GM10266 (cell line): ENCODE results near the gene RFPL1.
A peak's percentile ranks its signal among the peaks of the same experiment; 100 is the strongest.

Experiments
- DNase-seq: peaks from one replicate; pipeline ENCODE4 v3.0.0; 2012; ENCODE audit errors: extremely low spot score
- TF ChIP-seq, protein P1 (sequence below): IDR thresholded peaks from 2 replicates; pipeline ENCODE4 v1.5.1; 2012; ENCODE audit warnings: mild to moderate bottlenecking, low read depth; ENCODE audit not compliant: control insufficient read depth, insufficient read depth; ENCODE audit errors: missing control alignments

Gene RFPL1

DNA sequence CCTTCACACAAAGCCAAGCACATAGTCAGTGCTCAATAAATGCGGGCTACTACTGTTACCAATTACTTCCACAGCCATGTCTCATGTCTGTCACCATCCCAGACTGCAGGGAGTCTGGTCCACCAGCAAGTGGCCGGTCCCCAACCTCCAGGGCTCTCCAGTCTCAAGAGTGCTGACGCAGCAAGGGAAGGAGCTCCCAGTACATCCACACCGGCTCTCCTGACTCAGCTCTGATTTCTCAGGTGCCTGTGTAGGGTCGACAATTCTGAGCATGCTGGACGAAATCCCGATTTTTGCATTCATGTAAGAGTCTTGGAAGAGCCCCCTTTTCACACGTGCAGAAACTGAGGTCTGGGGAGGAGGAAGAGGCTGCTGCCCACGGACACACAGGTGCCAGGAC, 31.4 kb downstream of the RFPL1 start:
- TF ChIP-seq, protein P1, sequence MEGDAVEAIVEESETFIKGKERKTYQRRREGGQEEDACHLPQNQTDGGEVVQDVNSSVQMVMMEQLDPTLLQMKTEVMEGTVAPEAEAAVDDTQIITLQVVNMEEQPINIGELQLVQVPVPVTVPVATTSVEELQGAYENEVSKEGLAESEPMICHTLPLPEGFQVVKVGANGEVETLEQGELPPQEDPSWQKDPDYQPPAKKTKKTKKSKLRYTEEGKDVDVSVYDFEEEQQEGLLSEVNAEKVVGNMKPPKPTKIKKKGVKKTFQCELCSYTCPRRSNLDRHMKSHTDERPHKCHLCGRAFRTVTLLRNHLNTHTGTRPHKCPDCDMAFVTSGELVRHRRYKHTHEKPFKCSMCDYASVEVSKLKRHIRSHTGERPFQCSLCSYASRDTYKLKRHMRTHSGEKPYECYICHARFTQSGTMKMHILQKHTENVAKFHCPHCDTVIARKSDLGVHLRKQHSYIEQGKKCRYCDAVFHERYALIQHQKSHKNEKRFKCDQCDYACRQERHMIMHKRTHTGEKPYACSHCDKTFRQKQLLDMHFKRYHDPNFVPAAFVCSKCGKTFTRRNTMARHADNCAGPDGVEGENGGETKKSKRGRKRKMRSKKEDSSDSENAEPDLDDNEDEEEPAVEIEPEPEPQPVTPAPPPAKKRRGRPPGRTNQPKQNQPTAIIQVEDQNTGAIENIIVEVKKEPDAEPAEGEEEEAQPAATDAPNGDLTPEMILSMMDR, result no peak
- DNase-seq, result no peak

- DNase-seq, result no peak
- TF ChIP-seq, protein P1, result peak; percentile 80
These were observed 31.9 kb downstream of the RFPL1 start for GRCh38 chr22:29470159-29470855.

DNA sequence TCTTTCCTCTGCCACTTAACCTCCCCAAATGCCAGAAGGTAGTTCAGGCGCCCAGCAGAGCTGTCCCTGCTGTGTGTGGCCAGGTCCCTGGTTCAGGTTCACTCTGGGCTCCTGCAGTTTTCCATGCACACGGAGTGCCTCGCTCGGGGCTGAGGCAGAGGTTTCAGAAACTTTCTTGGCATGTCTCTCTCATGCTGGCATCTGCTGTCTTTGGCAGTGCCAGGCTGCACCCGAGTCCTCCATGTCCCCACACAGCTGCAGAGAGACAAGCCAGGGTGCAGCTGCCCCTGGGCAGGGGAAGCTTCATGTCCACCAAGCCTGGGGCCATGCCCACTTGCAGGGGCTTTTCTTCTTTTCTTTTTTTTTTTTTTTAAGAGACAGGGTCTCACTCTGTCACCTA, 34.6 kb downstream of the RFPL1 start:
- no peak for DNase-seq
- TF ChIP-seq, protein P1, result no peak

DNA sequence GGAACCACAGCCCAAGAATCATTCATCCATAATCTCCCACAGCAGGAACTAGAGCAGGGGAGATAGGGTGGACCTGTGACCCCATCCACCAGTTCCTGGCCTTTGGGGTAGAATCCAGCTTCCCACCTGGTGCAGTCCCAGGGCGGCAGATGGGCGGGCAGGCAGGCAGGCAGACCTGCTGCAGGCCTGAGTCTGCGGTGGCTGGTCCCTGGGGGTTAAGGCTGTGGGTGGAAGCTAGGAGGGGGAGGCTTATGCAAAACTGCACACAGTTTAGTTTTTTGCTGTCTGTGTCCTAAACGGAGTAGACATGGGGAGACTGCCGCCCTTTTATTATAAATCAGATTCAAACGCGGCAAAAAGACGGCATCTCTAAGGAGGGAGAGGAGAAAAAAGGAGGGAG, 37.2 kb downstream of the RFPL1 start:
- DNase-seq, result peak; percentile 66
- TF ChIP-seq, protein P1, result no peak

GRCh38 chr22:29476116-29476515, 37.7 kb downstream of the RFPL1 start:
- no peak for DNase-seq
- TF ChIP-seq, protein P1, result no peak

DNA sequence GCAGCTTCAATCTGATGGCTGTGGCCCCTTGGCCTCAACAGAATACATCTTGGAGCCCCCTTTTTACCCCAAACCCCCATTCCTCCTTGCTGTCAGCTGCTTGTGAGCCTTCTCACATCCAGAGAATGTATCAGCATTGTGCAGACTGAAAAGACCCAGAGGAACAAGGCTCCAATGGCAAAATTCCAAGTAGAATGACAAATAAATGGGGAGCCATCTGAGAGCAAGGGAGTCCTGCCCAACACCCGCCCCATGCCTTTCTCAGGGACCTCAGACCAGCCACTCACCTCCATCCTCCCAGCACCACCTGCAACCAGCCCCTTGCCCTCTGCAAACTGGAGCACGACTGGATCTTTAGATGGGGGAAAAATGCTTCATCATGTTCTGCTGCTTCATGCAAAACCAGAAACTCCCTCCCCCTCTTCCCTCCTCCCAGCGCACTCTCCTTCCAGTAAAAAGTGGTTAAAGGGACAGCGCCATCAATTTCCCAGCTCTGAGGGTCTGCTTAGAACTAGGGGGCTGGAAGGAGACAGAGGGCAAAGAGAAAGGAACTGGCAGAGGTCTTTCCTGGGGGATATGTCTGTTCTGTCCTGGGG, 39.4 kb downstream of the RFPL1 start:
- TF ChIP-seq, protein P1, result no peak
- DNase-seq, result no peak

DNA sequence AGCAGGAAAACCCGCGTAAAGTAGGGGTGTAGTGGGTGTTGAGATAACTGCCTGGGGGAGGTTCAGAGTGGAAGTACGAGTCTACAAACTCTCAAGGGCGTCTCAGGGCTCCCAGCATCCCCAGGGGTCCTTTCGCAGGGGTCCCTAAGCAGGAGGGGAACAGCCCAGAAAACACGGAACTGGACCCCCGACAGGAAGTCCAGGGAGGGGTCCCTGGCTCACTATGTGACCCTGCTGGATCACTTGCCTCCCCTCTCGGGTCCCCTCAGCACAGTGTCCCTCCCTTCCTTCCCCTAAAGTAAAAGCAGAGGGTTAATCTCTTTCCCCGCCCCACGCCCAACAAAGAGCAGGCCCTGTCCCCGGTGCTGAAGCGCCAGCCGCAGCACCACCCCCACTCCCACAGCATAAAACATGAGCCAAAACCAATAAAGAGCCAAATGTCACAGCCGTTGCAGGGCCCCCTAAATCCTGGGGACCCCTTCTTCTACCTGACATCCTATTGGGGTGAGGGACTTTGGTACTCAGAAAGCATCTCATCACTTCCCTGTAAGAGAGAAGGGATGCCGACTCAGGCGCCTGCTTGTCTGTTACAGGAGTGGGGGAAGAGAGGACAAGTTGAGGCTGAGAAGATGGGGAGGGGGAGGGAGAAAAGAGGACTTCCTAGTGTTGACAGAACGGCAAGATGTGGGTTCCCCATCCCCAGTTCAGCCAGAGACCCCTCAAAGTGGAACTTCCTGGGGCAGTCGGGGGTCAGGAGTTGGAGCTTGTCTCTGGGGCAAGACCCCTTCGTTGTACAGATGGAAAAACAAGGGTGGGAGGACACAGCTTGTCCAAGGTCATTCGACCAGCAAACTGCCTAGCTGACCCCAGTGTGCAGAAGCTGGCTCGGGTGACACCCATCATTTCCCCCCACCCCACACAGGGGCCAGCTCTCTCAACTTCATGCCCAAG, 40.2 kb downstream of the RFPL1 start:
- TF ChIP-seq, protein P1, result no peak
- DNase-seq, result no peak
